Stimulated activated CD4-positive, alpha-beta T cell treated with anti-CD3 and anti-CD28 coated beads, Interleukin-15, amount 100 ng/mL, for 48 hours (primary cell): ENCODE data around the gene SREBF2.

Source experiments
- DNase-seq, 2 donors: peaks; one replicate each; pipeline ENCODE4 v3.0.0-alpha.2; 2020; ENCODE audit warnings: low read depth in 2 of 2

Gene SREBF2

GRCh38 chr22:41908411-41909309 lies 75.8 kb downstream of the SREBF2 start:
- no peak for DNase-seq

- DNase-seq = no peak
Observed at GRCh38 chr22:41909310-41910049, 76.6 kb downstream of the SREBF2 start.

GRCh38 chr22:41910050-41911000 lies 77.4 kb downstream of the SREBF2 start:
- DNase-seq = no peak

- no peak for DNase-seq
Observed at GRCh38 chr22:41911001-41911611, 78.2 kb downstream of the SREBF2 start.

GRCh38 chr22:41912338-41913039 lies 79.6 kb downstream of the SREBF2 start:
- DNase-seq = no peak

- no peak for DNase-seq
Observed at GRCh38 chr22:41913040-41913719, 80.3 kb downstream of the SREBF2 start.

GRCh38 chr22:41913842-41914534 lies 81.1 kb downstream of the SREBF2 start:
- no peak for DNase-seq

- no peak for DNase-seq
Observed at GRCh38 chr22:41914611-41915034, 81.7 kb downstream of the SREBF2 start.

- peak in 1 of 2 donors; percentile 45 for DNase-seq
Observed at GRCh38 chr22:41915035-41915785, 82.3 kb downstream of the SREBF2 start, which contains the start of gene SHISA8. Gene SHISA8, minus strand, starts transcription at chr22:41915074. Its CDS starts 407 bp downstream, at chr22:41914667.

GRCh38 chr22:41915786-41916493 lies 83.0 kb downstream of the SREBF2 start:
- no peak for DNase-seq

- DNase-seq = no peak
Observed at GRCh38 chr22:41916745-41917358, 83.9 kb downstream of the SREBF2 start.

GRCh38 chr22:41917375-41917902 lies 84.5 kb downstream of the SREBF2 start:
- no peak for DNase-seq

- DNase-seq = no peak
Observed at GRCh38 chr22:41917903-41918791, 85.2 kb downstream of the SREBF2 start.

- no peak for DNase-seq
Observed at GRCh38 chr22:41919357-41920224, 86.7 kb downstream of the SREBF2 start.
